Neural progenitor cell (in vitro differentiated cells): ENCODE data around the gene CADM1.

Experiments used
- CTCF ChIP-seq: fragments of 200-600 bp; sonication (generic); IDR thresholded peaks from 2 replicates; pipeline ENCODE4 v1.5.1; 2017; ENCODE audit warnings: antibody characterized with exemption, mild to moderate bottlenecking
- EZH2 ChIP-seq: fragments of 200-600 bp; sonication (generic); IDR thresholded peaks from 2 replicates; pipeline ENCODE4 v1.6.1; 2017; ENCODE audit warnings: antibody characterized with exemption, mild to moderate bottlenecking, moderate library complexity
- EZH2phosphoT487 ChIP-seq: fragments of 200-600 bp; sonication (generic); IDR thresholded peaks from 2 replicates; pipeline ENCODE4 v1.6.1; 2017; ENCODE audit warnings: antibody characterized with exemption

GRCh38 chr11:115201111-115201792, 303.0 kb downstream of the CADM1 start:
- TF ChIP-seq EZH2phosphoT487 (no peak), CTCF (no peak), EZH2 (no peak)
